Lower leg skin (tissue), 4 donors: ENCODE measurements around the gene TIMM44. TPM values are rescaled to one million over a fixed set of nuclear protein-coding genes. Genes with fewer than 3 reads are reported as not detected.

Experiments
- DNase-seq, 2 donors: peaks; one replicate each; pipeline ENCODE4 v3.0.0-alpha.2; 2019; ENCODE audit warnings: low spot score in 2 of 2
- H3K4me3 ChIP-seq: fragments of 200-600 bp; sonication (generic); 2 replicates; pipeline ENCODE4 v1.5.1; 2017; ENCODE audit warnings: mild to moderate bottlenecking, low read depth; ENCODE audit not compliant: poor library complexity, severe bottlenecking
- CTCF ChIP-seq, 3 donors: fragments of 450-650 bp; IDR thresholded peaks; one replicate each; pipeline ENCODE4 v1.5.1; 2016; ENCODE audit warnings: antibody characterized with exemption in 3 of 3, mild to moderate bottlenecking in 3 of 3, moderate library complexity in 2 of 3
- POLR2A ChIP-seq, 2 donors: fragments of 450-650 bp; IDR thresholded peaks; one replicate each; pipeline ENCODE4 v1.6.1; 2016 to 2017; ENCODE audit warnings: antibody characterized with exemption in 2 of 2, mild to moderate bottlenecking in 1 of 2, moderate library complexity in 1 of 2
- WGBS, 2 donors: methylation state at CpG; one replicate each; pipeline ENCODE4 v1.1.5; 2018; 5-methylcytosine and 5-hydroxymethylcytosine counted together
- intact Hi-C: fragments of 100-400 bp; cut with DNase I; formaldehyde crosslinking; loops from one replicate; pipeline ENCODE4 v1.15.0; 2023; ENCODE audit warnings: low total_unique reads
- total RNA-seq, 4 donors: library from RNA; depleted of rRNA; stranded (reverse); fragments of >200 nt; gene quantifications; one replicate each; pipeline ENCODE4 v1.1.0, GENCODE V29; 2016

Gene TIMM44
- total RNA-seq, 4 donors from 2014 or later = 36.8 to 119 (median 51.7) TPM

GRCh38 chr19:7914099-7914498 is 29.4 kb downstream of the TIMM44 start:
- H3K4me3 ChIP-seq = no peak overlapping the region
- DNase-seq = no peak
- intact Hi-C loops = no loop called here
- TF ChIP-seq POLR2A (IDR thresholded peaks at IDR 0.05) = no peak
- no peak for TF ChIP-seq CTCF (IDR thresholded peaks at IDR 0.05)
- 59 to 61% methylated on average over 12 of the region's 12 CpGs for WGBS, 2 donors

- intact Hi-C loops = no loop called here
- 81 to 83% methylated on average over 10 of the region's 10 CpGs for WGBS, 2 donors
- H3K4me3 ChIP-seq = no peak overlapping the region
- DNase-seq = no peak
- TF ChIP-seq POLR2A (IDR thresholded peaks at IDR 0.05) = no peak
- TF ChIP-seq CTCF (IDR thresholded peaks at IDR 0.05) = no peak
These were observed 29.8 kb downstream of the TIMM44 start for GRCh38 chr19:7913652-7914051.

GRCh38 chr19:7912697-7913564 is 30.5 kb downstream of the TIMM44 start:
- no peak for DNase-seq
- no peak for TF ChIP-seq CTCF (IDR thresholded peaks at IDR 0.05)
- TF ChIP-seq POLR2A (IDR thresholded peaks at IDR 0.05) = no peak
- no peak overlapping the region for H3K4me3 ChIP-seq
- 94% methylated on average over 39 of the region's 39 CpGs for WGBS, 2 donors
- intact Hi-C loops = no loop called here

- no peak overlapping the region for H3K4me3 ChIP-seq
- DNase-seq = no peak
- TF ChIP-seq CTCF (IDR thresholded peaks at IDR 0.05) (no peak), POLR2A (IDR thresholded peaks at IDR 0.05) (no peak)
- WGBS, 2 donors = 93% methylated on average over 21 to 23 of the region's 31 CpGs
- intact Hi-C loops = no loop called here
These were observed 31.2 kb downstream of the TIMM44 start for GRCh38 chr19:7912144-7912696.

GRCh38 chr19:7911508-7912143 is 31.8 kb downstream of the TIMM44 start:
- H3K4me3 ChIP-seq = no peak overlapping the region
- TF ChIP-seq POLR2A (IDR thresholded peaks at IDR 0.05) = no peak
- no peak for TF ChIP-seq CTCF (IDR thresholded peaks at IDR 0.05)
- WGBS, 2 donors = 66 to 70% methylated on average over 17 to 18 of the region's 18 CpGs
- no peak for DNase-seq
- intact Hi-C loops = no loop called here
